Urinary bladder (tissue), 4 donors: ENCODE results near the gene ARID5B. TPM values are rescaled to one million over a fixed set of nuclear protein-coding genes. Genes with fewer than 3 reads are reported as not detected.

ENCODE experiments used
- DNase-seq: peaks from one replicate; pipeline ENCODE4 v3.0.0-alpha.2; 2015; ENCODE audit errors: extremely low spot score
- H3K27ac ChIP-seq: one replicate; pipeline ENCODE4 v1.5.1; 2013; ENCODE audit warnings: low read depth, mild to moderate bottlenecking, moderate library complexity
- H3K36me3 ChIP-seq: one replicate; pipeline ENCODE4 v1.6.1; 2013; ENCODE audit warnings: mild to moderate bottlenecking, moderate library complexity; ENCODE audit not compliant: insufficient read depth
- H3K4me1 ChIP-seq: one replicate; pipeline ENCODE4 v1.6.1; 2013; ENCODE audit warnings: mild to moderate bottlenecking, moderate library complexity; ENCODE audit not compliant: insufficient read depth
- H3K4me3 ChIP-seq: one replicate; pipeline ENCODE4 v1.5.1; 2013; ENCODE audit warnings: low read depth, low read length
- WGBS: extraction: QIAGEN DNeasy Blood & Tissue Kit; methylation state at CpG from one replicate; pipeline ENCODE4 v1.1.7; 2013; 5-methylcytosine and 5-hydroxymethylcytosine counted together
- polyA plus RNA-seq: library from polyadenylated mRNA; stranded (reverse); fragments of 200-250 nt; gene quantifications from one replicate; pipeline ENCODE4 v1.2.3, GENCODE V29; 2013
- total RNA-seq: library from RNA; depleted of rRNA; stranded (reverse); fragments of >200 nt; gene quantifications from one replicate; pipeline ENCODE4 v1.2.3, GENCODE V29; 2014
- donor health status: healthy with polysubstance abuse.
- donor health status: healthy.

The ARID5B gene
- total and polyA plus RNA-seq, 2 donors, result 23.5 to 52.5 TPM

GRCh38 chr10:61983255-61983654 is 81.8 kb downstream of the ARID5B start:
- no peak for DNase-seq
- Histone ChIP-seq H3K4me1 (peaks cover 2% of the 10 kb centered on the region), H3K4me3 (no peak overlapping the region), H3K27ac (no peak overlapping the region), H3K36me3 (peaks cover 2% of the 10 kb centered on the region)
- 96% methylated on average over 4 of the region's 4 CpGs for whole genome bisulfite sequencing

- WGBS, result 94% methylated on average over 3 of the region's 3 CpGs
- H3K4me1 ChIP-seq, result peaks cover 2% of the 10 kb centered on the region
- DNase-seq, result no peak
- no peak overlapping the region for H3K27ac ChIP-seq
- H3K4me3 ChIP-seq, result no peak overlapping the region
- peaks cover 2% of the 10 kb centered on the region for H3K36me3 ChIP-seq
These were observed 83.4 kb downstream of the ARID5B start for GRCh38 chr10:61984803-61985418.

GRCh38 chr10:61985715-61986114 is 84.2 kb downstream of the ARID5B start:
- Histone ChIP-seq H3K4me1 (peaks cover 2% of the 10 kb centered on the region), H3K36me3 (peaks cover 2% of the 10 kb centered on the region), H3K4me3 (no peak overlapping the region), H3K27ac (no peak overlapping the region)
- 69% methylated on average over 5 of the region's 5 CpGs for WGBS
- DNase-seq, result no peak

- 83% methylated on average over 3 of the region's 3 CpGs for WGBS
- Histone ChIP-seq H3K4me1 (peaks cover 2% of the 10 kb centered on the region), H3K4me3 (no peak overlapping the region), H3K27ac (no peak overlapping the region), H3K36me3 (peaks cover 2% of the 10 kb centered on the region)
- DNase-seq, result no peak
These were observed 84.9 kb downstream of the ARID5B start for GRCh38 chr10:61986382-61986781.

DNA sequence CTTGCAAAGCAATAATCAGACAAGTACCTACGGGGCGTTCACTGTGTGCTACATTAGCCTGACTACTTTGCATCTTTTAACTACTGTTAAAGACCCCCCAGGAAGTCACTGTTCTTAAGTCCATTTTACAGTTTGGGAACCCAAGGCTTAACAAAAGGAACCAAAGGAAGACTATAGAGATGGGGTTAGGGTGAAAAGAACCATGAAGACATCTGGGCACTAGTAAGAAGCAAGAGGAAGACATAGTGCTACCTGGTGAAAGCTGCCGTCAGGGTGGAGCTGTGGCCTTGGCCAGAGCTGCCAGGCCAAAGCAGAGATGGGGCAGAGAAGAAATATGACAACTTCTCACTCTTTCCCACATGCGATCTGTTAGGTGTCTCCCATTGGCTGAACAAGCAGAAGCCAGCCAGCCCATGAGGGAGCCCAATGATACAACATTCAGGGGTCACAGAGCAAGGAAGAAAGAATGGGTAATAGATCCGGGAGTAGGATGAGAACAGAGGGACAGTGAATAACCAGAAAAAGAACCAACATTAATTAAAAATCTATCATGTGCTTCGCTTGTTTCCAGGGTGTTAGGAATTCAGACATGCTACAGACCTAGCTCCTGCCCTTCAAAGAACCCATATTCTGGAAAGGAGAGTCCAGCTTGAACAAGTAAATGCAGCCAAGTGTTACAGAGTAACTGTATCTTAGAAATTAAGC is 85.4 kb downstream of the ARID5B start:
- peaks cover 2% of the 10 kb centered on the region for H3K4me1 ChIP-seq
- 89% methylated on average over 6 of the region's 6 CpGs for WGBS

GRCh38 chr10:61987537-61987936 is 86.0 kb downstream of the ARID5B start:
- no peak for DNase-seq
- no peak overlapping the region for H3K4me3 ChIP-seq
- WGBS, result 48% methylated on average over 3 of the region's 3 CpGs
- H3K27ac ChIP-seq, result no peak overlapping the region
- peaks cover 2% of the 10 kb centered on the region for H3K36me3 ChIP-seq
- H3K4me1 ChIP-seq, result peaks cover 2% of the 10 kb centered on the region

More for the DNA sequence above, 85.4 kb downstream of the ARID5B start:
- Histone ChIP-seq H3K4me3 (no peak overlapping the region), H3K27ac (no peak overlapping the region), H3K36me3 (peaks cover 2% of the 10 kb centered on the region)
- no peak for DNase-seq

GRCh38 chr10:61987951-61988379 is 86.5 kb downstream of the ARID5B start:
- 3% methylated on average over 2 of the region's 2 CpGs for WGBS
- H3K36me3 ChIP-seq, result peaks cover 2% of the 10 kb centered on the region
- H3K4me3 ChIP-seq, result no peak overlapping the region
- H3K4me1 ChIP-seq, result peaks cover 2% of the 10 kb centered on the region
- DNase-seq, result no peak
- H3K27ac ChIP-seq, result peak overlapping the region; percentile 35

- 97% methylated on average over 4 of the region's 4 CpGs for WGBS
- H3K4me3 ChIP-seq, result no peak overlapping the region
- DNase-seq, result no peak
- H3K36me3 ChIP-seq, result peaks cover 2% of the 10 kb centered on the region
- peaks cover 2% of the 10 kb centered on the region for H3K4me1 ChIP-seq
- H3K27ac ChIP-seq, result no peak overlapping the region
These were observed 88.7 kb downstream of the ARID5B start for GRCh38 chr10:61989995-61990760.

- Histone ChIP-seq H3K4me3 (no peak overlapping the region), H3K36me3 (peaks cover 2% of the 10 kb centered on the region), H3K4me1 (peaks cover 2% of the 10 kb centered on the region), H3K27ac (no peak overlapping the region)
- no peak for DNase-seq
- 62% methylated on average over 1 of the region's 1 CpG for WGBS
These were observed 89.2 kb downstream of the ARID5B start for GRCh38 chr10:61990761-61991135.

DNA sequence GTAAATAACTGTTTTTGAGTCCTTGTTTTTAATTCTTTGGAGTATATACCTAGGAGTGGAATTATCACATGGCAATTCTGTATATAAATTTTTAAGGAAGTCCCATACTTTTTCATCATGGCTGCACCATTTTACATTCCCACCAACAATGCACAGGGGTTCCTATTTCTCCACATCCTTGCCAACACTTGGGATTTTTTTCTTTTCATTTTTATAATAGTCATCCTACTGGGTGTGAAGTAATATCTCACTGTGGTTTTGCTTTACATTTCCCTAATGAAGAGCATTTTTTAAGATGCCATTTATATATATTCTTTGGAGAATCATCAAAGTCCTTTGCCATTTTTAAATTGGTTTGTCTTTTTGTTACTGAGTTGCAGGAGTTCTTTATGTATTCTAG is 89.7 kb downstream of the ARID5B start:
- Histone ChIP-seq H3K4me3 (no peak overlapping the region), H3K4me1 (peaks cover 2% of the 10 kb centered on the region), H3K36me3 (no peaks in the 10 kb centered on the region), H3K27ac (no peak overlapping the region)
- no peak for DNase-seq

- no peak for DNase-seq
- 38% methylated on average over 4 of the region's 4 CpGs for WGBS
- Histone ChIP-seq H3K4me3 (no peak overlapping the region), H3K4me1 (peaks cover under 1% of the 10 kb centered on the region), H3K27ac (no peak overlapping the region), H3K36me3 (no peaks in the 10 kb centered on the region)
These were observed 90.6 kb downstream of the ARID5B start for GRCh38 chr10:61992059-61992460.

DNA sequence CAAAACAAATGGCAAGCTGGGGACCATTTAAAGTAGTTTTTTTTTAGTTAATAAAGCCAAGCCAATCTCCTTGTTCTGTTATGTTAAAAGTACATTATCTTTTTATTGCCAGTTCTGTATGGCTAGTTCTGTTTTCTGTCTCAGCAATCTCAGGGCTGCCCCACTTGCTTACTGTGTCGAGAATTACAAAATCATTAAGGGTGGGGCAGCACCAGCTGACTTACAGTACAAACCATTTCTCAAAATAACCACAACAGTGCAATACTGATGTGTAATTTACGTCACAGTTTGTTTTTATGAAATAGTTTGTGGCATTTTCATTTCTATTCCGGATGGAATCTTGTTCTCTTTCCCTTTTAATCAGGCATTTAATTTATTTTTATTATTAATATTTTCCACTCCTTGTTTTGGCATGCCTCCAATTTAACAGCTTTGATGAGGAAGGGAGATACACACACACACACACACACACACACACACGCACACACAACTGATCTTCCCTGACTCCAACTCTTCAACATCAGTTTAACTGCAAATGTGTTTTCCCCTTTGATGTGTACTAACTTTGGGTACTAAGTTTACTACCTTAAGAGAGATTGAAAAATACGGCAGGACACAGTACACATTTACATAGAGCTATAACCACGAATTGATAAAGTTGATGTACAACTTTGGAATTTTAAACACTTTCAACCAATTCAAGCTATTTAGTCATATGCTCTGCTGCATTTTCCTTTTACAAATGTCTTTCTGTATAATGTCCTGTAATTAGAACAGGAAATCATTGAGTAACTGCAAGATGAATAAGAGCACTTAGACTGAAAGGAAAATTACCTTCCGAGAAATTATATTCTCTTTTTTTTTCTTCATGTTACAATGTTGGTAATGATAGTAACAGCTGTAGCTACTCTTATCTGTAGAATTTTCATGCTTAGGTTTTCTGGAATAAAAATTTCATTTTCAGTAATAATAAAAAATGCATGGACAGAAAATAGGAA is 91.5 kb downstream of the ARID5B start:
- DNase-seq, result no peak
- WGBS, result 7% methylated on average over 7 of the region's 7 CpGs
- H3K4me1 ChIP-seq, result no peaks in the 10 kb centered on the region
- peak overlapping the region; percentile 73 for H3K27ac ChIP-seq
- H3K4me3 ChIP-seq, result peak overlapping the region; percentile 9
- H3K36me3 ChIP-seq, result no peaks in the 10 kb centered on the region
